Central memory CD8-positive, alpha-beta T cell (primary cell): ENCODE measurements around the gene STK32C.
A peak's percentile ranks its signal among the peaks of the same experiment; 100 is the strongest.
"Not testable (repeated sequence)": the region's sequence is repeated elsewhere in the genome, so short reads cannot be mapped to it uniquely, and the experiment has no call there.

Source experiments
- ATAC-seq: fragments of 150-1000 bp; cut with Tn5 transposase; replicated peaks from 2 replicates; pipeline ENCODE4 v1.10.0; 2022; ENCODE audit warnings: mild to moderate bottlenecking, moderate FRiP score, moderate number of reproducible peaks; ENCODE audit not compliant: poor library complexity, severe bottlenecking; ENCODE audit errors: extremely low read depth
- DNase-seq, 2 donors: peaks; one replicate each; pipeline ENCODE4 v3.0.0; 2021; ENCODE audit warnings: low spot score in 2 of 2
- H3K27ac Mint-ChIP-seq: one replicate; pipeline ENCODE4 v1.8.0; 2022; ENCODE audit warnings: low read depth, mild to moderate bottlenecking, moderate library complexity, mixed read lengths
- H3K27me3 Mint-ChIP-seq: one replicate; pipeline ENCODE4 v1.8.0; 2022; ENCODE audit warnings: mixed read lengths
- H3K36me3 Mint-ChIP-seq: one replicate; pipeline ENCODE4 v1.8.0; 2022; ENCODE audit warnings: mild to moderate bottlenecking, moderate library complexity, mixed read lengths; ENCODE audit not compliant: insufficient read depth
- H3K4me1 Mint-ChIP-seq: one replicate; pipeline ENCODE4 v1.8.0; 2022; ENCODE audit warnings: mixed read lengths
- H3K4me3 Mint-ChIP-seq: one replicate; pipeline ENCODE4 v1.8.0; 2022; ENCODE audit warnings: mild to moderate bottlenecking, moderate library complexity, mixed read lengths
- H3K9me3 Mint-ChIP-seq: one replicate; pipeline ENCODE4 v1.8.0; 2022; ENCODE audit warnings: mixed read lengths

Gene STK32C

GRCh38 chr10:132347931-132348267, 40.1 kb upstream of the STK32C start:
- ATAC-seq (no peak), DNase-seq (no peak)
- H3K4me3 Mint-ChIP-seq, result no peak overlapping the region
- H3K4me1 Mint-ChIP-seq, result peaks cover 4% of the 10 kb centered on the region
- no peak overlapping the region for H3K27ac Mint-ChIP-seq
- H3K36me3 Mint-ChIP-seq, result peaks cover 2% of the 10 kb centered on the region
- no peaks in the 10 kb centered on the region for H3K27me3 Mint-ChIP-seq
- no peaks in the 10 kb centered on the region for H3K9me3 Mint-ChIP-seq

GRCh38 chr10:132347211-132347930, 39.6 kb upstream of the STK32C start:
- Mint-ChIP-seq H3K36me3 (peaks cover 2% of the 10 kb centered on the region), H3K9me3 (no peaks in the 10 kb centered on the region), H3K27me3 (no peaks in the 10 kb centered on the region), H3K4me3 (no peak overlapping the region), H3K27ac (no peak overlapping the region), H3K4me1 (no peaks in the 10 kb centered on the region)
- DNase-seq (no peak), ATAC-seq (no peak)

DNA sequence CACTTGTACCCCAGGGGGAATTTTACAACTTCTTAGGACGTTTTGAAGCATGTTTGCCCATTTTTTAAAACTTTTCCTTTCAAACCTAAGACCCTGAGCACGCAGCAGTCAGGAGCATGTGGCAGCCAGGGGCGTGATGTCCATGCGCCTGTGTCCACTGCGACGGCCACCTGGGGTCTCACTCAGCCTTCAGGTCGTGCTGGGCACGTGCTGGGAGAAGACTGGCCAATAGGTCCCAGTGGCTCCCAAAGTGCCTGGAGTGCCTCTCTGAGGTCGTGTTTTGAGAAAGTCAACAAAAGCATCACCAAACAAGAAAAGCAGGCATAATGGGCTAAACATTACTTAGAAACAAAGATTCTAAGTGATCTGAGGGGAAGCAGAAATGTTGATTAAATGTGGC, 39.1 kb upstream of the STK32C start:
- Mint-ChIP-seq H3K36me3 (peaks cover 2% of the 10 kb centered on the region), H3K9me3 (no peaks in the 10 kb centered on the region), H3K4me3 (no peak overlapping the region), H3K4me1 (no peaks in the 10 kb centered on the region), H3K27me3 (no peaks in the 10 kb centered on the region), H3K27ac (no peak overlapping the region)
- ATAC-seq, result no peak
- DNase-seq, result no peak

DNA sequence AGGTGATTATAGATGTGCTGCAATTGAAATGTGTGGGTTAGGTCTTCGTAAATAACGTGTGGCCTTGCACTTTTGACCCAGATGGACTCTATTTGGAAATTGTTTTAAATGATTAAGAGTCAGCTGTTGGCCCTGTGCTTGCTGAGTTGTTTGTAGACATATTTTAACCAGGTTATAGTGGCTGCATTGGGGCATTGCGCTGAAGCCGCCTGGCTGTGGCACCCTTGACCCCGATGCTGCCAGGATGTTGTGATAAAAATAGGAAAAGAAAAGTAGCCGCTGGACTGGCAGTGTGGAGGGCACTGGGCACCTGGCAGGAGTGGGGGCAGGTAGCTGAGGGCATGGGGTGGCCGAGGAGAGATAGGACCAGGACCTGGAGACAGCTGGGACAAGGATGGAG, 37.6 kb upstream of the STK32C start:
- peaks cover 2% of the 10 kb centered on the region for H3K36me3 Mint-ChIP-seq
- no peaks in the 10 kb centered on the region for H3K27me3 Mint-ChIP-seq
- ATAC-seq, result no peak
- no peak overlapping the region for H3K4me3 Mint-ChIP-seq
- H3K4me1 Mint-ChIP-seq, result no peaks in the 10 kb centered on the region
- H3K27ac Mint-ChIP-seq, result no peak overlapping the region
- H3K9me3 Mint-ChIP-seq, result no peaks in the 10 kb centered on the region
- no peak for DNase-seq

- Mint-ChIP-seq H3K27ac (no peak overlapping the region), H3K9me3 (no peaks in the 10 kb centered on the region), H3K4me1 (no peaks in the 10 kb centered on the region), H3K4me3 (no peak overlapping the region), H3K27me3 (no peaks in the 10 kb centered on the region), H3K36me3 (peaks cover 7% of the 10 kb centered on the region)
- DNase-seq, result no peak
- ATAC-seq, result no peak
These were observed 36.6 kb upstream of the STK32C start for GRCh38 chr10:132344386-132344785.

DNA sequence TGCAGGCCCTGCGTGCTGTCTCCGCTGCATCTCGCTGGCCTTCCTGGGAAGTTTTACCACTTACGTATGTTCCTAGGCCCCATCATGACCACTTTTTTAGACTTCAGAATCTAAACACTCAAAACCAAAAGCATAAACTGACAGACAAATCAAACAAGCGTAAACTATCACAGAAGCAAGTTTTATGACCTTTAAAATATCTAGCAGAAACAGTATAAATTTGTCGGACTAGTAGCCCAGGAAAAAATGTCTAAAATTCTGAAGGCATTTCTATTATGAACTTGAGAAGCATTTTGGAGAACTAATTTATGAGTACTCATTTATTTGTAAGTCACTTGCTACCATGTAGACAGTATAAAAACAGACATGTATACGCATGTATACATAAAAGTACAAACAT, 34.8 kb upstream of the STK32C start:
- no peak for ATAC-seq
- no peak for DNase-seq
- Mint-ChIP-seq H3K27me3 (no peaks in the 10 kb centered on the region), H3K36me3 (peaks cover 7% of the 10 kb centered on the region), H3K9me3 (no peaks in the 10 kb centered on the region), H3K27ac (no peak overlapping the region), H3K4me1 (no peaks in the 10 kb centered on the region), H3K4me3 (no peak overlapping the region)

GRCh38 chr10:132341781-132342180, 34.0 kb upstream of the STK32C start:
- Mint-ChIP-seq H3K27ac (no peak overlapping the region), H3K36me3 (peaks cover 4% of the 10 kb centered on the region)
- no peak for ATAC-seq

GRCh38 chr10:132341017-132341416, 33.3 kb upstream of the STK32C start:
- DNase-seq (no peak), ATAC-seq (no peak)
- H3K27ac Mint-ChIP-seq, result no peak overlapping the region
- peaks cover 4% of the 10 kb centered on the region for H3K36me3 Mint-ChIP-seq
- no peak overlapping the region for H3K4me3 Mint-ChIP-seq
- H3K4me1 Mint-ChIP-seq, result peaks cover 14% of the 10 kb centered on the region
- no peaks in the 10 kb centered on the region for H3K27me3 Mint-ChIP-seq
- no peaks in the 10 kb centered on the region for H3K9me3 Mint-ChIP-seq

More at GRCh38 chr10:132341781-132342180, 34.0 kb upstream of the STK32C start:
- Mint-ChIP-seq H3K4me1 (peaks cover 7% of the 10 kb centered on the region), H3K9me3 (no peaks in the 10 kb centered on the region), H3K27me3 (no peaks in the 10 kb centered on the region), H3K4me3 (no peak overlapping the region)
- no peak for DNase-seq

DNA sequence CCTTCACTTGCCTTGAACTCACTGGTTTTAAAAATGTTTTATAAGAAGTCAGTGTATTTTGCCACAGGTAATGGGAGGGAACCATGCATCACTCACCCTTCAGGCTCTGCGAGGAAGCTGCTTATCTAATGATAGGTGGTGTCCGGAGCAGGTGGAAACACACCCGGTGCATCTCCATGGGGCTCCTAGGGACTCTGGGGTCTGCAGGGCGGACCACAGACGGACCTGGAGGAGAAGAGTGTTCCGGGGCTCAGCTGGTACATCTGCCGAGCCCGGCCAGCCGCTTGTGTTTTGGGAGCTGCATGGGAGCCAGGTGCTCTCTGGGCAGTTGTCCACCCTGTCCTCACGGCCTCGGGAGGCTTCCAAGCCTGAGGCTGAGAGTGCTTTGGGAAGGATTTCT, 31.5 kb upstream of the STK32C start:
- ATAC-seq, result no peak
- Mint-ChIP-seq H3K27ac (no peak overlapping the region), H3K36me3 (peaks cover 4% of the 10 kb centered on the region), H3K9me3 (no peaks in the 10 kb centered on the region), H3K4me3 (no peak overlapping the region), H3K27me3 (no peaks in the 10 kb centered on the region), H3K4me1 (peaks cover 15% of the 10 kb centered on the region)
- no peak for DNase-seq

- Mint-ChIP-seq H3K4me3 (no peak overlapping the region), H3K36me3 (peaks cover 4% of the 10 kb centered on the region), H3K9me3 (no peaks in the 10 kb centered on the region), H3K4me1 (peaks cover 15% of the 10 kb centered on the region), H3K27me3 (no peaks in the 10 kb centered on the region), H3K27ac (no peak overlapping the region)
- DNase-seq (no peak), ATAC-seq (no peak)
These were observed 31.1 kb upstream of the STK32C start for GRCh38 chr10:132338876-132339275.

GRCh38 chr10:132337854-132338253, 30.1 kb upstream of the STK32C start:
- H3K4me3 Mint-ChIP-seq, result peak overlapping the region; percentile 79
- H3K4me1 Mint-ChIP-seq, result peaks cover 15% of the 10 kb centered on the region
- H3K27ac Mint-ChIP-seq, DNase-seq, ATAC-seq, H3K36me3 Mint-ChIP-seq, H3K27me3 Mint-ChIP-seq, H3K9me3 Mint-ChIP-seq: not testable (repeated sequence)

- H3K27ac Mint-ChIP-seq, result peak overlapping the region; percentile 89
- DNase-seq (no peak), ATAC-seq (no peak)
- no peaks in the 10 kb centered on the region for H3K9me3 Mint-ChIP-seq
- peaks cover 11% of the 10 kb centered on the region for H3K36me3 Mint-ChIP-seq
- peak overlapping the region; percentile 79 for H3K4me3 Mint-ChIP-seq
- H3K27me3 Mint-ChIP-seq, result no peaks in the 10 kb centered on the region
- peaks cover 23% of the 10 kb centered on the region for H3K4me1 Mint-ChIP-seq
These were observed 29.2 kb upstream of the STK32C start for GRCh38 chr10:132336919-132337407.

DNA sequence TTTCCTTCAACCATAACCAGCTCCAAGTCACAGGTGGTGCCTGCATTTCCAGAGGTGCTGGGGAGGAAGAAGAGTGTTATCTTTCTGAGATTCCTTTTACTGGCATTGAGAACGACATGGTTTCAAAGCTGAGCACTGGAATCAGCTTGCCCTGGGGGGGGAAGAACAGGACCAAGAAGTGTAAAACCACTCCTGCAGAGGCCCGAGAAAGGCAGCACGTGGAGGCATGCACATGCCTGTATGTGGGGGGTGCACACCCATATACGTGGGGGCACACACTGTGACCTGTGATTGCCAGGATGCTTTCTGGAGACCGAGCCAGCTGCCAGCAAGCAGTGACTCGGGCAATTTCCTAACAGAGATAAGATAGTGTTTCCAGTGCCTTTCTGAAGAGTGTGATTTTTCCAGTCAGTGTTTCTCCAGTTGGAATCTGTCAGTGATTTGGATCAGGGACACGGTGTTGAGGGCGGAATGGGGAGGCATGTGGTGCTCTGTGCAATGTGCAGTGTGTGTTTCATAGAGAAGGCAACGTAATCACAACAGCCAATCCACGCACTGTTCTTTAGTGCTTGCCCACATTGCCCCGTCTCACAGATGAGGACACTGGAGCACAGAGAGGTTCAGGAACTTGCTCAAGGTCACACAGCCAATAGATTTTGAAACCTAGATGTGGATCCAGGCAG, 28.5 kb upstream of the STK32C start:
- DNase-seq (no peak), ATAC-seq (no peak)
- Mint-ChIP-seq H3K4me1 (peaks cover 31% of the 10 kb centered on the region), H3K27me3 (no peaks in the 10 kb centered on the region), H3K27ac (peak overlapping the region; percentile 89), H3K9me3 (no peaks in the 10 kb centered on the region), H3K4me3 (peak overlapping the region; percentile 79), H3K36me3 (peaks cover 18% of the 10 kb centered on the region)
